Astrocyte of the hippocampus (primary cell): Measurements from ENCODE around the gene NUP155.
"Not testable (repeated sequence)": the region's sequence is repeated elsewhere in the genome, so short reads cannot be mapped to it uniquely, and the experiment has no call there.

ENCODE experiments used
- DNase-seq: peaks from one replicate; pipeline ENCODE4 v3.0.0; 2011; ENCODE audit warnings: low read depth, low spot score

NUP155 gene

GRCh38 chr5:37370864-37371726 is at the start of gene NUP155:
Gene NUP155 (minus strand): TSS chr5:37371106. CDS start chr5:37370977, 129 bp downstream.
- peak; percentile 97 for DNase-seq

GRCh38 chr5:37417347-37417746 is 46.4 kb upstream of the NUP155 start:
- DNase-seq = no peak

DNA sequence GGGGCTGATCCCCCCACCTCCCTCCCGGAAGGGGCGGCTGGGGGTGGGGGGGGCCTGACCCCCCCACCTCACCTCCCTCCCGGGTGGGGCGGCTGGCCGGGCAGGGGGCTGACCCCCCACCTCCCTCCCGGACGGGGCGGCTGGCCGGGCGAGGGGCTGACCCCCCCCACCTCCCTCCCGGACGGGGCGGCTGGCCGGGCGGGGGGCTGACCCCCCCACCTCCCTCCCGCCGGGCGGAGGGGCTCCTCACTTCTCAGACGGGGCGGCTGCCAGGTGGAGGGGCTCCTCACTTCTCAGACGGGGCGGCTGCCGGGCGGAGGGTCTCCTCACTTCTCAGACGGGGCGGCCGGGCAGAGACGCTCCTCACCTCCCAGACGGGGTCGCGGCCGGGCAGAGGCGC is 44.5 kb upstream of the NUP155 start:
- not testable (repeated sequence) for DNase-seq

DNA sequence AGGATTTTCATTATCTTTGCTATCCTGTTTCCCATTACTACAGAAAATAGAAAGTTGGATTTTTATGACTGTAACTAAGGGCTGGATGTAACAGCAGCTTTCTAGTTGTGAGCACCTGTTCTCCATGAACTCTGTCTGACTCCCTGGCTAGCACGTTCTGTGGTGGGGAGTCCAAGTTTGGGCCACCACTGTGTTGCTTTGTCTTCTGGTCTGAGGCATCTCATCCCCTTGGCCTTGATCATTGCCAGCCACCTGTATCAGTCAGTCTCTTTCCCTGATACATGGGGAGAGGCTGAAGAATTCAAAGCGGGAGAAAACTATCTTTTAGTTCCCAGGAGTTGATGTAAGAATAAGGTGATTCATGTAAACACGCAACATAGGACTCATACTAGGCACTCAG is 41.6 kb upstream of the NUP155 start:
- DNase-seq = no peak

DNA sequence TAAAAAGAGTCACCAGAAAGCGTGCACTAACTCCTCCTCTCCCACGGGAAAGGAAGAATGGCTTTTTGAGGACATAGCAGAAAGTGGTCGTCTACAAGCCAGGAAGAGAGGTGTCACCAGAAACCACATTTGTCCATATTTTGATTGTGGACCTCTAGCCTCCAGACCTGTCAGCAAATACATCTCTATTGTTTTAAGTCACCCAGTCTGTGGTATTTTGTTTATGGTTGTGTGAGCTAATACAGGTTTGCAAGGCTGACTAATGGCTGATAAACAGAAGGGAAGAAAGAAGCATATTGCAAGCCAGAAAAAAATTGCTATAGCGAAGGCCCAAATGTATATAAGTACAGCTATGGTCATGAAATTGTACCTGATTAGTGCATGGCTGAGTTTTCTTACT is 29.6 kb upstream of the NUP155 start:
- peak; percentile 15 for DNase-seq

GRCh38 chr5:37396352-37396751 is 25.4 kb upstream of the NUP155 start:
- DNase-seq = no peak

- no peak for DNase-seq
These were observed 20.7 kb upstream of the NUP155 start for GRCh38 chr5:37391591-37391990.

DNA sequence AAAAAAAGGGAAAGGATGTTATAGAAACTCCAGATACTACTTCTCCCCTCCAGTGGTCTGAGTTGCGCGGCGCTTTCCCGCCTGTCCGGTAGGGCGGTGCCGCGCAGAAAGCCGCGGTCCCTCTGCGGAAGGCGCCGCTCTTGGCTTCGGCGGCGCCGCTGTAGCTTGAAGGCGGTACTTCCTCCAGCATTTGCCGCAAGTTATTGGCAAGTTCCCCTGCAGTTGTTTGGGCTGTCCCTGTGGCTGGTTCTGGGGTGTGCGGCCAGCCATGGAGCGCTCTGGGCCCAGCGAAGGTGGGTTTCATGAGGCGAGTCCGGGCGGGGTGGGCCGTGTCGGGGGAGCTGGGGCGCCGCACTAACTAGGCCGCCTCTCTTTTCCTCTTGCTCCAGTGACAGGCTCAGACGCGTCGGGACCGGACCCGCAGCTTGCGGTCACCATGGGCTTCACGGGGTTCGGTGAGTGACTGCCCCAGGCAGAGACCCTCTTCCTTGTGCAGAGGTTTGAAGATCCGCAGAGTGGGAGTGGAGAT is 8.3 kb upstream of the NUP155 start, which contains the start of gene WDR70:
WDR70 (plus strand) TSS at position 219 of the 529 bp plus-strand sequence; CDS start at position 269, 50 bp downstream.
- peak; percentile 94 for DNase-seq

- DNase-seq = not testable (repeated sequence)
These were observed 7.2 kb upstream of the NUP155 start for GRCh38 chr5:37378066-37378465.

GRCh38 chr5:37375091-37375490 is 4.2 kb upstream of the NUP155 start:
- DNase-seq = peak; percentile 27

GRCh38 chr5:37370550-37370863 is 399 bp downstream of the NUP155 start:
- no peak for DNase-seq

- no peak for DNase-seq
These were observed 15.7 kb downstream of the NUP155 start for GRCh38 chr5:37355161-37355560.

DNA sequence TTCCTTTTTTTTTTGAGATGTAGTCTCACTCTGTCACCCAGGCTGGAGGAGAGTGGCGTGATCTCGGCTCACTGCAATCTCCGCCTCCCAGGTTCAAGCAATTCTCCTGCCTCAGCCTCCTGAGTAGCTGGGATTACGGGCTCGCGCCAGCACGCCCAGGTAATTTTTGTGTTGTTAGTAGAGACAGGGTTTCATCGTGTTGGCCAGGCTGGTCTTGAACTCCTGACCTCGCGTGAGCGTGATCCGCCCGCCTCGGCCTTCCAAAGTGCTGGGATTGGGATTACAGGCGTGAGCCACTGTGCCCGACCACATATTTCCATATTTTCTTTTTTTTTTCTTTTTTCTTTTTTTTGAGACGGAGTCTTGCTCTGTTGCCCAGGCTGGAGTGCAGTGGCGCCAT is 28.2 kb downstream of the NUP155 start:
- not testable (repeated sequence) for DNase-seq

- not testable (repeated sequence) for DNase-seq
These were observed 36.2 kb downstream of the NUP155 start for GRCh38 chr5:37334754-37335153.

DNA sequence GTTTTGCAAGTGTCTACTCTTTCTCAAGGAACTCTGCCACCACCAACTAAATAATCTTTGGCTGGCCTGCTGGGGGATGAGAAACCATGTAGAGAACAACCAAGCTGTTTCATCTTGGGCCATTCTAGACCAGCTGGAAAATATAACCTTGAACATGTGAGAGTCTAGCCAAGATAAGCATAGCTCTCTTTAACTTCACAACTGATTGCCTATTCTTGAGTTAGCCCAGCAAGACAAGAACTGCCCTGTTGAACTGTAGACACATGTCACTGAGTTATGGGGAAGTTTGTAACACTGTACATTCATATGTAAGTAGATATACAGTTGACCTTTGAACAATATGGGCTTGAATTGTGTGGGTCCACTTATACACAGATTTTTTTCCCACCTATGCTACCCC is 44.4 kb downstream of the NUP155 start:
- no peak for DNase-seq

DNA sequence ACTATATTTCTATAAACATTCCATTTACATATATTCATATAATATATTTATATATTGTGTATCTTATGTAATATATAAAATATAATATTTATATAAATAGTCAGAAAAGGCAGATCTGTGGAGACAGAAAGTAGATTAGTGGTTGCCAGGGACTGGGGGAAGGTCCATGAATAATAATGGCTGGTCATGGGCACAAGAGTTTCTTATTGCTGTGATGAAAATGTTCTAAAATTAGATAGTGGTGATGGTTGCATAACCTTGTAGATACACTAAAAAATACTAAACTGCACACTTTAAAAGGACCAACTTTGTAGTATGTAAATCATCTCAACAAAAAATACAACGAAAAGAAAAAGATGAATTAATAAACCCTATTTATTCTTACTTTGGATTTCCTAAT is 47.3 kb downstream of the NUP155 start:
- DNase-seq = no peak

DNA sequence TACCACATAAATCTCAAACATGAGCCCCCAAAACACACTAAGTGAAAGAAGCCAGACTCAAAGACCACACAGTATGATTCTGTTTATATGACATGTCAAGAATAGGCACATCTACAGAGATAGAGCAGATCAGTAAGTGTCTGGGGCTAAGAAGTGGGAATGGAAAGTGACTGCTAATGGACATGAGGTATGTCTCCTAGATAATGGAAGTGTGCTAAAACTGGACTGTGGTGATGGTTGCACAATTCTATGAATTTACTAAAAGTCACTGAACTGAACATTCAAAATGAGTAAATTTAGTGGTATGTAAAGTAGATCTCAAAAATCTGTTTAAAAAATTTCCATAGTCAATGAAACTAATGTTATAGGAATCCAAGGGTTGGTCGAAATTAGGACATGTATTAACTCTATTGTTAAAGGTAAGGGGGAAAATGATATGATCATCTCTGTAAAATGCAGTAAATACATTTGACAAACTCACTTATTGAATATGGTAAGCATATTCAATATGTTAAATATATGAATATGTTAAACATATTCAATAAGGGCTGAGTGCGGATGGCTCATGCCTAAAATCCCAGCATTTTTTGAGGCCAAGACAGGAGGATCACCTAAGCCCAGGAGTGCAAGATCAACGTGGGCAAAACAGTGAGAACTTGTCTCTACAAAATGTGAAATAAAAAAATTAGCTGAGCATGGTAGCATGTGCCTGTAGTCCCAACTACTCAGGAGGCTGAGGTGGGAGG is 51.7 kb downstream of the NUP155 start:
- no peak for DNase-seq

GRCh38 chr5:37316027-37316426 is 54.9 kb downstream of the NUP155 start:
- DNase-seq = no peak

- DNase-seq = no peak
These were observed 60.5 kb downstream of the NUP155 start for GRCh38 chr5:37310360-37310759.

GRCh38 chr5:37308793-37309192 is 62.1 kb downstream of the NUP155 start:
- no peak for DNase-seq

GRCh38 chr5:37304888-37305287 is 66.0 kb downstream of the NUP155 start:
- no peak for DNase-seq

DNA sequence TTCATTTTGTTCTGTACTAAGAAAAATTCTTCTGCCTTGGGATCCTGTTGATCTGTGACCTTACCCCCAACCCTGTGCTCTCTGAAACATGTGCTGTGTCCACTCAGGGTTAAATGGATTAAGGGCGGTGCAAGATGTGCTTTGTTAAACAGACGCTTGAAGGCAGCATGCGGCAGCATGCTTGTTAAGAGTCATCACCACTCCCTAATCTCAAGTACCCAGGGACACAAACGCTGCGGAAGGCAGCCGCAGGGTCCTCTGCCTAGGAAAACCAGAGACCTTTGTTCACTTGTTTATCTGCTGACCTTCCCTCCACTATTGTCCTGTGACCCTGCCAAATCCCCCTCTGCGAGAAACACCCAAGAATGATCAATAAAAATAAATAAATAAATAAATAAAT is 74.6 kb downstream of the NUP155 start:
- DNase-seq = not testable (repeated sequence)
